Mesendoderm (in vitro differentiated cells): Measurements from ENCODE around the gene WFDC5.
"Not testable (repeated sequence)": the region's sequence is repeated elsewhere in the genome, so short reads cannot be mapped to it uniquely, and the experiment has no call there.

Experiments
- DNase-seq: peaks from one replicate; pipeline ENCODE4 v3.0.0; 2013
- H2AK5ac ChIP-seq: 2 replicates; pipeline ENCODE4 v1.6.1; 2013; ENCODE audit warnings: low read length, inconsistent platforms
- H2BK120ac ChIP-seq: 2 replicates; pipeline ENCODE4 v1.6.1; 2013; ENCODE audit warnings: low read depth, mild to moderate bottlenecking, low read length, moderate library complexity, mixed read lengths
- H2BK15ac ChIP-seq: replicated peaks from 2 replicates; pipeline ENCODE4 v1.6.1; 2013; ENCODE audit warnings: low read depth, mild to moderate bottlenecking, moderate library complexity
- H2BK5ac ChIP-seq: 2 replicates; pipeline ENCODE4 v1.6.1; 2013; ENCODE audit warnings: low read length, inconsistent platforms
- H3K18ac ChIP-seq: 2 replicates; pipeline ENCODE4 v1.6.1; 2013; ENCODE audit warnings: mild to moderate bottlenecking, low read length, mixed read lengths
- H3K23ac ChIP-seq: one replicate; pipeline ENCODE4 v1.6.1; 2013; ENCODE audit warnings: low read length
- H3K27ac ChIP-seq: 2 replicates; pipeline ENCODE4 v1.5.1; 2013; ENCODE audit warnings: low read depth, mild to moderate bottlenecking, inconsistent platforms, low read length, moderate library complexity
- H3K27me3 ChIP-seq: 2 replicates; pipeline ENCODE4 v1.6.1; 2013; ENCODE audit warnings: low read length, control low read depth, mild to moderate bottlenecking, inconsistent platforms; ENCODE audit not compliant: insufficient read depth, poor library complexity
- H3K36me3 ChIP-seq: 2 replicates; pipeline ENCODE4 v1.6.1; 2013; ENCODE audit warnings: low read length, inconsistent platforms; ENCODE audit not compliant: control insufficient read depth, insufficient read depth
- H3K4ac ChIP-seq: one replicate; pipeline ENCODE4 v1.6.1; 2013; ENCODE audit warnings: low read depth, mild to moderate bottlenecking, low read length, moderate library complexity
- H3K4me1 ChIP-seq: 2 replicates; pipeline ENCODE4 v1.6.1; 2013; ENCODE audit warnings: low read depth, low read length, inconsistent platforms; ENCODE audit not compliant: control insufficient read depth
- H3K4me2 ChIP-seq: 2 replicates; pipeline ENCODE4 v1.6.1; 2013; ENCODE audit warnings: low read length
- H3K4me3 ChIP-seq: 2 replicates; pipeline ENCODE4 v1.5.1; 2013; ENCODE audit warnings: mild to moderate bottlenecking, low read length
- H3K56ac ChIP-seq: one replicate; pipeline ENCODE4 v1.6.1; 2013; ENCODE audit warnings: low read length
- H3K79me1 ChIP-seq: 2 replicates; pipeline ENCODE4 v1.6.1; 2013; ENCODE audit warnings: low read length, inconsistent platforms
- H3K79me2 ChIP-seq: 2 replicates; pipeline ENCODE4 v1.6.1; 2013; ENCODE audit warnings: mild to moderate bottlenecking, low read length; ENCODE audit not compliant: control insufficient read depth, insufficient read depth
- H3K9ac ChIP-seq: 2 replicates; pipeline ENCODE4 v1.6.1; 2013; ENCODE audit warnings: low read length, inconsistent platforms
- H4K5ac ChIP-seq: one replicate; pipeline ENCODE4 v1.6.1; 2013; ENCODE audit warnings: low read length
- H4K8ac ChIP-seq: one replicate; pipeline ENCODE4 v1.6.1; 2013; ENCODE audit warnings: low read depth, mild to moderate bottlenecking, control low read depth, low read length, moderate library complexity
- WGBS: extraction: QIAGEN DNeasy Blood & Tissue Kit; methylation state at CpG from one replicate; pipeline ENCODE4 v1.1.7; 2013; ENCODE audit warnings: low lambda C conversion rate, missing lambda C conversion rate; ENCODE audit not compliant: insufficient coverage; ENCODE audit errors: extremely low coverage; 5-methylcytosine and 5-hydroxymethylcytosine counted together

Gene WFDC5

GRCh38 chr20:45069261-45069660, 45.7 kb downstream of the WFDC5 start:
- Histone ChIP-seq H3K79me2 (no peaks in the 10 kb centered on the region), H3K23ac (no peak overlapping the region), H3K56ac (no peak overlapping the region), H3K4me2 (no peak overlapping the region), H3K36me3 (no peaks in the 10 kb centered on the region), H2BK15ac (no peak overlapping the region), H2AK5ac (no peak overlapping the region), H3K79me1 (no peaks in the 10 kb centered on the region), H4K8ac (no peak overlapping the region), H3K27ac (no peak overlapping the region), H4K5ac (no peak overlapping the region), H3K9ac (no peak overlapping the region), H3K27me3 (no peaks in the 10 kb centered on the region), H3K4ac (no peak overlapping the region), H2BK5ac (no peak overlapping the region), H2BK120ac (no peak overlapping the region), H3K18ac (no peak overlapping the region), H3K4me1 (no peaks in the 10 kb centered on the region), H3K4me3 (no peak overlapping the region)
- WGBS: no CpG with 5 or more reads among the region's 1 CpG
- DNase-seq: no peak

DNA sequence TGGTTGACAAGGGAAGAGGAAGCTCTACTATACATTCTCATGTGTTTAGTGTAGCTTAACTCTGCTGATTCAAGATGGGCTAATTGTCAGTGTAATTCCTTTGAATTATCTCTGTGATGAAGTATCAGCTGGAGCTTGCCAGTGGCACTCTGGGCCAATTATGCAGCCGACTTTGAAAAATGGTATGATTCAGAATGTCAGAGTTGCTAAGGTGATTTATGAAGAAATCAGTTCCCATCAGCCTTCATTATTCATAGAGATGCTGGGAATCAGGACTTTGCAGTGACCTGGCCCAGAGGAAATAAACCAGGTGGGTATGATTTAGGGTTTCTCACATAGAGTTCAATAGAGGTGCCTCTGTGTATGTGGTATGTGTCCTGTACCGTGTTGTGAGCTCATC, 47.4 kb downstream of the WFDC5 start:
- Histone ChIP-seq H2BK5ac (no peak overlapping the region), H3K9ac (no peak overlapping the region), H2BK120ac (no peak overlapping the region), H2AK5ac (no peak overlapping the region), H3K23ac (no peak overlapping the region), H4K8ac (no peak overlapping the region), H3K79me2 (no peaks in the 10 kb centered on the region), H3K27ac (no peak overlapping the region), H3K18ac (no peak overlapping the region), H3K4ac (no peak overlapping the region), H3K27me3 (no peaks in the 10 kb centered on the region), H4K5ac (no peak overlapping the region), H3K4me2 (no peak overlapping the region), H3K4me3 (no peak overlapping the region), H2BK15ac (no peak overlapping the region), H3K36me3 (no peaks in the 10 kb centered on the region), H3K4me1 (no peaks in the 10 kb centered on the region), H3K56ac (no peak overlapping the region), H3K79me1 (no peaks in the 10 kb centered on the region)
- no peak for DNase-seq
- no CpG with 5 or more reads among the region's 2 CpGs for WGBS

DNA sequence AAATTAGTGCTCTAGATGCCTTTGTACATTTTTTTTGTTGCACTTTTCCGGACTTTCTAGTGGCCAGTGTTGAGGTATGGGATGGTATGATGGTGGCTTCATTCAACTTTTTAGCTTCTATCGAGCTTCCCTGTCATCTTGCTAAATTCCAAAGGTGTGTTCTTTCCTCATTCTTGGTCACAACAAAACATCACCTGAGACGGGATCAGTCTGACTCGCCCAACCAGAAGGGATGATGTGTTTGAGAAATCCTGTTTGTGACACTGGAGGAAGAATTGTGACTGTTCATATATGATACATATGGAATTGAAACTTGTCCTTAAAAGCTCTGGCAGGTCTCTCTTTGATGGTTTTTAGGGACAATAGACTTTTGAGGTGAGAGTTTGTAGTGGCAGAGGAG, 47.9 kb downstream of the WFDC5 start:
- Histone ChIP-seq H3K79me1 (no peaks in the 10 kb centered on the region), H4K5ac (no peak overlapping the region), H3K79me2 (no peaks in the 10 kb centered on the region), H3K23ac (no peak overlapping the region), H3K9ac (no peak overlapping the region), H3K56ac (no peak overlapping the region), H3K27ac (no peak overlapping the region), H2BK120ac (no peak overlapping the region), H4K8ac (no peak overlapping the region), H3K27me3 (no peaks in the 10 kb centered on the region), H3K18ac (no peak overlapping the region), H3K4me3 (no peak overlapping the region), H2BK15ac (no peak overlapping the region), H3K4ac (no peak overlapping the region), H2AK5ac (no peak overlapping the region), H3K4me1 (no peaks in the 10 kb centered on the region), H2BK5ac (no peak overlapping the region), H3K4me2 (no peak overlapping the region), H3K36me3 (no peaks in the 10 kb centered on the region)
- WGBS: no CpG with 5 or more reads among the region's 4 CpGs
- DNase-seq: no peak

- H3K18ac ChIP-seq: no peak overlapping the region
- H3K23ac ChIP-seq: no peak overlapping the region
- no peaks in the 10 kb centered on the region for H3K36me3 ChIP-seq
- H2BK120ac ChIP-seq: no peak overlapping the region
- no peak overlapping the region for H2BK15ac ChIP-seq
- no peaks in the 10 kb centered on the region for H3K79me1 ChIP-seq
- no peak overlapping the region for H2AK5ac ChIP-seq
- no peak overlapping the region for H4K5ac ChIP-seq
- H3K56ac ChIP-seq: no peak overlapping the region
- H3K27ac ChIP-seq: no peak overlapping the region
- no peak overlapping the region for H2BK5ac ChIP-seq
- H4K8ac ChIP-seq: no peak overlapping the region
- H3K79me2 ChIP-seq: no peaks in the 10 kb centered on the region
- no peaks in the 10 kb centered on the region for H3K4me1 ChIP-seq
- no CpG with 5 or more reads among the region's 7 CpGs for WGBS
- H3K4me2 ChIP-seq: no peak overlapping the region
- no peak overlapping the region for H3K4me3 ChIP-seq
- no peak overlapping the region for H3K4ac ChIP-seq
- H3K9ac ChIP-seq: no peak overlapping the region
- DNase-seq: no peak
- H3K27me3 ChIP-seq: no peaks in the 10 kb centered on the region
Observed at GRCh38 chr20:45066372-45066771, 48.6 kb downstream of the WFDC5 start.

DNA sequence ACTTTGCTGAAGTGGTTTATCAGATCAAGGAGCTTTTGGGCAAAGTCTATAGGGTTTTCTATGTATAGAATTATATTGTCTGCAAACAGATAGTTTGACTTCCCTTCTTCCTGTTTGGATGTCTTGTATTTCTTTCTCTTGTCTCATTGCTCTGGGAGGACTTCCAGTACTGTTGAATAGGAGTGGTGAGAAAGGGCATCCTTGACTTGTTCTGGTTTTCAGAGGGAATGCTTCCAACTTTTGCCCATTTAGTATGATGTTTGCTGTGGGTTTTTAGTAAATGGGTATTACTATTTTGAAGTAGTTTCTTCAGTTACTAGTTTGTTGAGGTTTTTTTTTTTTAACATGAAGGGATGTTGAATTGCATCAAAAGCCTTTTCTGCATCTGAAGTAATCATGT, 50.2 kb downstream of the WFDC5 start:
- Histone ChIP-seq H3K18ac (no peak overlapping the region), H2AK5ac (no peak overlapping the region), H3K4ac (no peak overlapping the region), H3K79me2 (no peaks in the 10 kb centered on the region), H2BK5ac (no peak overlapping the region), H2BK15ac (no peak overlapping the region), H3K4me3 (no peak overlapping the region), H4K8ac (no peak overlapping the region), H3K23ac (no peak overlapping the region), H3K4me2 (no peak overlapping the region), H3K4me1 (no peaks in the 10 kb centered on the region), H3K27me3 (no peaks in the 10 kb centered on the region), H3K56ac (no peak overlapping the region), H2BK120ac (no peak overlapping the region), H3K27ac (no peak overlapping the region), H3K36me3 (no peaks in the 10 kb centered on the region), H4K5ac (no peak overlapping the region), H3K9ac (no peak overlapping the region), H3K79me1 (no peaks in the 10 kb centered on the region)
- no peak for DNase-seq

DNA sequence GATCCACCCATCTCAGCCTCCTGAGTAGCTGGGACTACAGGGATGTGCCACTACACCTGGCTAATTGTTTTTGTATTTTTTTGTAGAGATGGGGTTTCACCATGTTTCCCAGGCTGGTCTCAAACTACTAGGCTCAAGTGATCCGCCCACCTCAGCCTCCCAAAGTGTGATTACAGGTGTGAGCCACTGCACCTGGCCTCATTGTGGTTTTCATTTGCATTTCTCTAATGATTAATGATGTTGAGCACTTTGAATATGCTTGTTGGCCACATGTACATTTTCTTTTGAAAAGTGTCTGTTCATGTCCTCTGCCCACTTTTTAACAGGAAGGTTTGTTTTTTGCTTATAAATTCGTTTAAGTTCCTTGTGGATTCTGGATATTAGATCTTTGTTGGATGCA, 51.9 kb downstream of the WFDC5 start:
- H2BK15ac ChIP-seq, H3K18ac ChIP-seq, DNase-seq, H3K79me2 ChIP-seq, H2BK5ac ChIP-seq, H4K5ac ChIP-seq, H3K4ac ChIP-seq, H3K23ac ChIP-seq, H3K4me2 ChIP-seq, H3K79me1 ChIP-seq, H3K56ac ChIP-seq, H4K8ac ChIP-seq, H3K9ac ChIP-seq, H2AK5ac ChIP-seq, H2BK120ac ChIP-seq, H3K4me1 ChIP-seq, H3K4me3 ChIP-seq, H3K36me3 ChIP-seq, H3K27ac ChIP-seq, H3K27me3 ChIP-seq: not testable (repeated sequence)
- no CpG with 5 or more reads among the region's 2 CpGs for WGBS
